GM10266 (cell line): ENCODE measurements around the gene CCSER1.
"Not testable (repeated sequence)": the region's sequence is repeated elsewhere in the genome, so short reads cannot be mapped to it uniquely, and the experiment has no call there.

ENCODE experiments used
- DNase-seq: peaks from one replicate; pipeline ENCODE4 v3.0.0; 2012; ENCODE audit errors: extremely low spot score
- CTCF ChIP-seq: IDR thresholded peaks from 2 replicates; pipeline ENCODE4 v1.5.1; 2012; ENCODE audit warnings: mild to moderate bottlenecking, low read depth; ENCODE audit not compliant: control insufficient read depth, insufficient read depth; ENCODE audit errors: missing control alignments

The CCSER1 gene

GRCh38 chr4:91620952-91621351 lies 1493.8 kb downstream of the CCSER1 start:
- TF ChIP-seq CTCF, result no peak
- no peak for DNase-seq

- DNase-seq, result no peak
- TF ChIP-seq CTCF, result no peak
Measured at GRCh38 chr4:91621446-91621845, 1494.3 kb downstream of the CCSER1 start.

GRCh38 chr4:91622925-91623602 lies 1495.9 kb downstream of the CCSER1 start:
- TF ChIP-seq CTCF, result no peak
- DNase-seq, result no peak

DNA sequence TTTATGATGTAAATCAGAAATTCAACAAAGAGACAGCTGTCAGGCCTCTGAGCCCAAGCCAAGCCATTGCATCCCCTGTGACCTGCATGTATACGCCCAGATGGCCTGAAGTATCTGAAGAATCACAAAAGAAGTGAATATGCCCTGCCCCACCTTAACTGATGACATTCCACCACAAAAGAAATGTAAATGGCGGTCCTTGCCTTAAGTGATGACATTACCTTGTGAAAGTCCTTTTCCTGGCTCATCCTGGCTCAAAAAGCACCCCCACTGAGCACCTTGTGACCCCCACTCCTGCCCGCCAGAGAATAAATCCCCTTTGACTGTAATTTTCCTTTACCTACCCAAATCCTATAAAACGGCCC lies 1496.4 kb downstream of the CCSER1 start:
- DNase-seq, result not testable (repeated sequence)

DNA sequence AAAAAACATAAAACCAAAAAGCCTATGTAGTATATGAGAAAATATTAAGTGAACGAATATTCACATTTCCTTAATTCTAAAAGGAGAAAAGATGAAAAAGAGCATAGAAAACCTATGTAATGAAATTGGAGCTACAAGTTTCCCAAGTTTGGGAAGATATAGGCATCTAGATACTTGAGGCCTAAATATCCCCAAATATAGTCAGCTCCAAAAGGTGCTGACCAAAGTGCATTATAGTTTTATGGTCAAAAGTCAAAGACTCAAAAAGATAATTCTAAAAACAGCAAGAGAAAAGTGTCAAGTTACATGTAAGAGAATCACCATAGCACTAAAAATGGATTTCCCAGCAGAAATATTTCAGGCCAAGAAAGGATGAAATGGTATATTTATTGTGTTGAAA lies 1502.9 kb downstream of the CCSER1 start:
- no peak for TF ChIP-seq CTCF
- DNase-seq, result no peak

- no peak for TF ChIP-seq CTCF
- no peak for DNase-seq
Measured at GRCh38 chr4:91630764-91631163, 1503.6 kb downstream of the CCSER1 start.

- no peak for TF ChIP-seq CTCF
- no peak for DNase-seq
Measured at GRCh38 chr4:91631335-91631734, 1504.1 kb downstream of the CCSER1 start.

DNA sequence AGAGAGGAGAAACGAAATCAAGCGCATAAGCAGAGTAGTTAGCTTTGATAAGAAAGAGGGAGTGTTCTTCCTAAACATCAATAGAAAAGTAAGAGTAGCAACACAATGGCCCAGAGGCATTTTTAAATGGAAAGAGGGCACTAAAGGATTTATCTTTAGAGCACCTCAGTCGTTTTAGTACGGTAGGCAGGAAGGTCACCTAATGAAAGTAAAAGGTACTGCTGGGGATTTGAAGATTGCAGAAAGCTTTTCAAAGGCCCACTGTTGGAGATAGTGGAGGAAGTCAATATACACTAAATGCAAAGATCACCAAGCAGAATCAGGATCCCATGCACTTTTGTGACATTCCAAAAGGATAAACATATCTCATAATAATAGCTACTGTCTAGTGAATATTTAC lies 1508.9 kb downstream of the CCSER1 start:
- no peak for DNase-seq
- no peak for TF ChIP-seq CTCF
